PFSK-1 (cell line): ENCODE data around the gene NOX4.

Source experiments
- FOXP2 ChIP-seq: optimal IDR thresholded peaks from 2 replicates; pipeline ENCODE3; 2011; ENCODE audit warnings: borderline replicate concordance, control low read depth, inconsistent platforms; ENCODE audit not compliant: insufficient read depth; ENCODE audit errors: extremely low read length, extremely low read depth
- TF ChIP-seq, protein P1 (sequence below), 2 experiments: IDR thresholded peaks; 2 replicates each; pipeline versions ENCODE4 v1.6.1 to v1.8.0; 2011 to 2012; ENCODE audit warnings: low read depth in 2 of 2, low read length in 2 of 2, control low read depth in 1 of 2, inconsistent platforms in 1 of 2, mild to moderate bottlenecking in 1 of 2, moderate library complexity in 1 of 2; ENCODE audit not compliant: insufficient read depth in 1 of 2

DNA sequence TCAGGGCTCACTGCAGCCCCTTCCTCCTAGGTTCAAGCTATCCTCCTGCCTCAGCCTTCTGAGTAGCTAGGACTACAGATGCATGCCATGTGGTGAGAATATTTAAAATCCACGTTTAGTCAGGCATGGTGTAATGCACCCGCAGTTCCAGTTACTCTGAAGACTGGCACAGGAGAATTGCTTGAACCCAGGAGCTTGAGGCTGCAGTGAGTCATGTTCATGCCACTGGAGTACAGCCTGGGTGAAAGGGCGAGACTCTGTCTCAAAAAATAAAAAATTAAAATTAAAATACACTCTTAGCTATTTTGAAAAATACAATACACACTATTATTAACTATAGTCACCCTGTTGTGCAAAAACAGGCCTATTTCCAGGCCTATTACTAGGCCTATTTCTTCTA lies 38.4 kb downstream of the NOX4 start:
- TF ChIP-seq FOXP2, result no peak
- TF ChIP-seq, protein P1, sequence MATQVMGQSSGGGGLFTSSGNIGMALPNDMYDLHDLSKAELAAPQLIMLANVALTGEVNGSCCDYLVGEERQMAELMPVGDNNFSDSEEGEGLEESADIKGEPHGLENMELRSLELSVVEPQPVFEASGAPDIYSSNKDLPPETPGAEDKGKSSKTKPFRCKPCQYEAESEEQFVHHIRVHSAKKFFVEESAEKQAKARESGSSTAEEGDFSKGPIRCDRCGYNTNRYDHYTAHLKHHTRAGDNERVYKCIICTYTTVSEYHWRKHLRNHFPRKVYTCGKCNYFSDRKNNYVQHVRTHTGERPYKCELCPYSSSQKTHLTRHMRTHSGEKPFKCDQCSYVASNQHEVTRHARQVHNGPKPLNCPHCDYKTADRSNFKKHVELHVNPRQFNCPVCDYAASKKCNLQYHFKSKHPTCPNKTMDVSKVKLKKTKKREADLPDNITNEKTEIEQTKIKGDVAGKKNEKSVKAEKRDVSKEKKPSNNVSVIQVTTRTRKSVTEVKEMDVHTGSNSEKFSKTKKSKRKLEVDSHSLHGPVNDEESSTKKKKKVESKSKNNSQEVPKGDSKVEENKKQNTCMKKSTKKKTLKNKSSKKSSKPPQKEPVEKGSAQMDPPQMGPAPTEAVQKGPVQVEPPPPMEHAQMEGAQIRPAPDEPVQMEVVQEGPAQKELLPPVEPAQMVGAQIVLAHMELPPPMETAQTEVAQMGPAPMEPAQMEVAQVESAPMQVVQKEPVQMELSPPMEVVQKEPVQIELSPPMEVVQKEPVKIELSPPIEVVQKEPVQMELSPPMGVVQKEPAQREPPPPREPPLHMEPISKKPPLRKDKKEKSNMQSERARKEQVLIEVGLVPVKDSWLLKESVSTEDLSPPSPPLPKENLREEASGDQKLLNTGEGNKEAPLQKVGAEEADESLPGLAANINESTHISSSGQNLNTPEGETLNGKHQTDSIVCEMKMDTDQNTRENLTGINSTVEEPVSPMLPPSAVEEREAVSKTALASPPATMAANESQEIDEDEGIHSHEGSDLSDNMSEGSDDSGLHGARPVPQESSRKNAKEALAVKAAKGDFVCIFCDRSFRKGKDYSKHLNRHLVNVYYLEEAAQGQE (IDR thresholded peaks at IDR 0.05; ENCODE audit: insufficient read depth in 1 of 2, low read depth in 2 of 2, low read length in 2 of 2), result no peak
